Mesenteric fat pad (tissue), 1 donor: ENCODE measurements around the gene PRKG2. TPM values are rescaled to one million over a fixed set of nuclear protein-coding genes. Genes with fewer than 3 reads are reported as not detected.
"Not testable (repeated sequence)": the region's sequence is repeated elsewhere in the genome, so short reads cannot be mapped to it uniquely, and the experiment has no call there.

ENCODE experiments used
- DNase-seq: peaks from one replicate; pipeline ENCODE4 v3.0.0-alpha.2; 2020; ENCODE audit warnings: low spot score
- long read RNA-seq: library from polyadenylated mRNA; unstranded; transcript quantifications from one replicate; pipeline ENCODE4 v2.0.0, GENCODE V29; 2020
- total RNA-seq: library from RNA; stranded (reverse); fragmentation: NEBNext Ultra II Directional; extraction: Animal tissue kit (Norgen Biotek cat#: 25700); gene quantifications from one replicate; pipeline ENCODE4 v1.2.1, GENCODE V29; 2021
- donor health status: DM: yes; HTN: yes; CAD: no.

The PRKG2 gene, protein sequence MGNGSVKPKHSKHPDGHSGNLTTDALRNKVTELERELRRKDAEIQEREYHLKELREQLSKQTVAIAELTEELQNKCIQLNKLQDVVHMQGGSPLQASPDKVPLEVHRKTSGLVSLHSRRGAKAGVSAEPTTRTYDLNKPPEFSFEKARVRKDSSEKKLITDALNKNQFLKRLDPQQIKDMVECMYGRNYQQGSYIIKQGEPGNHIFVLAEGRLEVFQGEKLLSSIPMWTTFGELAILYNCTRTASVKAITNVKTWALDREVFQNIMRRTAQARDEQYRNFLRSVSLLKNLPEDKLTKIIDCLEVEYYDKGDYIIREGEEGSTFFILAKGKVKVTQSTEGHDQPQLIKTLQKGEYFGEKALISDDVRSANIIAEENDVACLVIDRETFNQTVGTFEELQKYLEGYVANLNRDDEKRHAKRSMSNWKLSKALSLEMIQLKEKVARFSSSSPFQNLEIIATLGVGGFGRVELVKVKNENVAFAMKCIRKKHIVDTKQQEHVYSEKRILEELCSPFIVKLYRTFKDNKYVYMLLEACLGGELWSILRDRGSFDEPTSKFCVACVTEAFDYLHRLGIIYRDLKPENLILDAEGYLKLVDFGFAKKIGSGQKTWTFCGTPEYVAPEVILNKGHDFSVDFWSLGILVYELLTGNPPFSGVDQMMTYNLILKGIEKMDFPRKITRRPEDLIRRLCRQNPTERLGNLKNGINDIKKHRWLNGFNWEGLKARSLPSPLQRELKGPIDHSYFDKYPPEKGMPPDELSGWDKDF
- total RNA-seq: 0.19 TPM
- long read RNA-seq: 0 reads

DNA sequence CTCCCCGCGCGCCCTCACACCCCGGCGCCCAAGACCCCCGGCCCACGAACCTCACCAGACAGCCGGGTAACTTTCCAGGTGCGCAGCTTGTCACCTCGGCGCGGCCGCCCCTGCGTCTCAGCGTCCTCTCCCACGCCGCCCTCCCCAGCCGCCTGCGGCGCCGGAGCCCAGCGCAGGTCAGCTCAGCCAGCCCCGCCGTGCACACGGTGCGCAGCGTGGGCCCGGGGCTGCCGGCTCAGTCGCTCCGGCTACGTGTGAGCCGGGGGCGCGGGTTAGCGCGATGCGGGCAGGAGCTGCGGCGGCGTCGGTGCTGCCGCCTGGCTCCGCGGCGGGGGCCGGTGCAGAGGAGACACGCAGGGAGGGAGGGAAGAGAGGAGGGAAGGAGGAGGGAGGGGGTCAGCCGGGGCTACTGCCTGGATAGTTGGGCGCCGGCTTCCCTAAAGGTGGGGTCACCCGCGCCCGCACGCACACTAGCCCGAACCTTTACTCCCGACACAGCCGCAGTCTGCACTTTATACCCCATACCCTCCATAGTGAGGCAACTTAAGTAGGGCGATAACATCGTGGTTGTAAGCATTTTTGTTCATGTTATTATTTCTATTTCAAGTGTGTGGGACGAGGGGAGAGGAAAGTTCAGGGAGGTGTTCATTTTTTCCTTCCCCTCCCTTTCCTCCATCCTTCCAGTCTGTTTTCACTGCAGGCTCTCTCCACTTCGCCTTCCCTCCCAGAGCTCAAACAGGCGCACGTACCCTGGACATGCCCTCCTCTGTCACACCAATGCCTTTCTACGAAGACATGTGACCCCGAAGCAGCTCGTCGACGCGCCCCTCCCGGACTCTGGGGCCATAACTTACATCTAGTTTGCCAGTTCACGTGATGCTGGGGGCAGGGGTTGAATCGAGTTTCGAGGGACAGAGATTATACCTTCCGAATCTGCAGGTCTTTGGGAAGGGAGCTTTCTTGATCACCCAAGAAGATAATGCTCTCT is at the start of gene PRKG2:
Gene PRKG2 (minus strand): TSS at position 342 of the 988 bp plus-strand sequence. CDS start 10,175 bp downstream, outside the sequence.
- no peak for DNase-seq

DNA sequence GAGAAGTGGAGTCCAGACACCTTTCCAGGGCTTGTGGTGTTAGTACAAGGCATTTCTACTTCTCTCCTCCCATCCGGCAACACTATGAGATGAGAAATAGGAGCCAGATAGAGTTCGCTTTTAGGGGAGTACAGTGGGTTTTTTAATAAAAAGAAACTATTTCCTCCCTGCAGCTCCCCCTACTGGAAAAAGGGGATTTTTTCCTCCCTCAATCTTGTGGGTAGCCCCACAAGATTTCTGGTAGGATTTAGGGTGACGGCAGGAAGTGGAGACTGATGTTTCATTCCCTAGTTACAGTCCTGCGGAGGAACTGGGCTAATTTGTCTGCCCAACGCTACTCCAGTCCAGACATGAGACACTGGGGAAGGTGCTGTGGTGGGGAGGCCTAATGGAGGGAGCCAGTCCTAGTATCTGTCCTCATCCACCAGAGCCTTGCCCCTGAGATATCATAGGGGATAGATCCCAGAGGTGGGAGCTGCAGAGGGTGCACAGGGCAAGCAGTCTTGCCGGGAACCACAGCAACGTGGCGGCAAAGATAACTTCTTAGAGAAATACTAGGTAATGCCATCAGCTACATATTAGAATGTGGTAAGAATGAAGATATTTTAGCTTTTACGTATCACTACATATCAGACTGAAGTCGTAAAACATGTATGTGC is 45.5 kb upstream of the PRKG2 start:
- DNase-seq: no peak

DNA sequence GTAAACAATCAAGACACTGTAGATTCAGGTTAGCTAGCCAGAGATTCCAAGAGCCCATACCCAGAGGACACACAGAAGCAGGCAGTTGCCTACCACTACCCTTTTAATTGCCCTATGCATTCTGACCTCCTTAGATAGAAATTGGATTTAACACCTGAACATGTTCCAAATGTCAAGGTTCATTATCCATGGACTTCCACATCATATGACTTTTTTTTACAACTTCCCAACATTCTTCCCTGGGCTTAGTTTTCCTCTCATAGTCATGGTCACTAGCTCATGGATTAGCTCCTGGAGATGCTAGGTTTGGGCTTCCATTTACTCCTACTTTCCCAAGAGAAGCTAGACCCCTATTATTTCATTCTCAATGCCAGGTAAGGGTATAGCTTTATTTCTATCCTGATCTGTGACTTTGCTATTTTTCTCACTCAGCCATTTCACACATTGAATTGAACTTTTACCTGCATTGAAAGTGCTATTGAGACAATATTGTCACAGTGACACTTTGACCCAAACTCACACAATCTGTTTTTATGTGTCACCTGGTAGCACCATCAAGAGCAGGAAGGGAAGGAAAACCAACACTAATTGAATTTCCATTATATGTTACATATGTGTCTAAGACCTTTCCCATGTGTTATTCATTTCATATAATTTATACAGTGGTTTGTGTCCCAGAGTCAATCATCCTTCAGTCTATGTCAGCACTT is 44.0 kb upstream of the PRKG2 start:
- DNase-seq: no peak

DNA sequence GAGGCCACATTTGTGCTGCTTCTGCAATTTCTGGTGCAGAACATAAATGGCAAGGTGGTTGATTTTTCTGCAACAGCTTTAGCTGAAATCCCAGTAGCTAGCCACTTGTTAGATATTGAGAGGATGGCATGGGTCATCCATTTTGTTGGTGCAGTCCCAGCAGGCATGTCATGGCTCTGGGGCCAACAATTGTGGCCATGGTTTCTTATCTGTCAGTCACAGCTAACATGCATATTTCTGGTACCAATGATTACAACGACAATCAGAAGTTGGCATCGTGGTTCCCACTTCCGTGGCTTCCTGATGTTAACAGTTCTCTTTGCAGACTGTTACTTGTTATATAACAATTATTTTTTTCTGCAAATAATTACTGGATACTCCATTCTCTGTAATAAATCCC is 42.8 kb upstream of the PRKG2 start:
- DNase-seq: no peak

DNA sequence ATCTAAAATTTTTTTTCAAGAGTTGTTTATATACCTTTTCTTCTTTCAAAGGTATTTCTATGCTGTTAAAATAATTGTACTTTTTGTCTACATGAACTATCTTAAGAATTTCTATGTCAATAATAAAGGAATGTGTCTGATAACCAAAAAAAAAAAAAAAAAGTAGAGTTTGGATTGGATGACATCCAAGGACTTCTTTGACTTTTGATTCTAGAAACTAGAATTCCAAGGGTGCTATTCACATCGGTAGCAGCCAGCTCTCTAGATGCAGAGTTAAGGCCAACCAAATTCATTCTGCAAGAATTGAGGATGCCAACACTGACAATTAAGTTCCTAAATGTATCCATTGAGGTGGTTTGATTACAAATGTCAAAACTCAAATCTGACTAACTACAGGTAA is 42.0 kb upstream of the PRKG2 start:
- no peak for DNase-seq

DNA sequence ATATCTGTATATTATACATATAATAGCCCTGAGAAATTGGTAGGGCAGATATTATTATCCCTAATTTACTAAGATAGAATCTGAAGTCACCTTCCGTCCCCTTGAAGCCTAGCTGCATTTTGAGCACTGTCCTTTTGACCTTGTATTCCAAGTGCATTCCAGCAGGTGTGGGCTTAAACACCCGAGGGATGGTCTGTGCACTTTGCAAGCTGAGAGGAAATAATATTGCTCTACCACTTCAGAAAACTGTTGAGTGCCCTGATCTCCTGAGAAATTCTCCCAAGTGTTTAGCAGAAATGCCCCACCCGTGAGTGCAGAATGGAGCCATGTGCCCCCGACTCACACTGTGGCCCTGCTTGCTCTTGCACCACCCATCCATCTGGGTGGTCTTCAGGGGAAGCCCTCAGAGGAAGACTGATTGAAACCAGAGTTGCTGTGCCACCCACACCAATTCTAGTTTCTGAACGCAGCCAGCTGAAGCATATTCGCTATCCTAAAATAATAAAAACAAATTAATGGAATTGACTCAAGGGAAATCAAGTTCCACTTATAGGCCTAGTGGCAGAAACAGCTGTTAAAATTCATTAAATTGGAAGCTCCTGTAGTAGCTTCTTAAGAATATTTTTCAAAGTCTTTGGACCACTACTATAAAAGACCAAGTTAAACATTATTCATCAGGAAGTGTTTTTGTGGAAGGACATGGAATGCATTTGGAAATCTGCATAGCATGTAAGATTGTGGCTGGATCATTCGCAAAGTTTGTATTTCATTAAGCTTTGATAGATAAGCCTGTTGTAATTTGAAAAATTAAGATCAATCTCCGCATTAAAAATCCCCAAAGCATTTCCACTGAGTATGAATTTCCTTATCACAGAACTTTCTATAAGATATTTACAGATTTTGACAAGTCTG is 41.3 kb upstream of the PRKG2 start:
- DNase-seq: no peak

DNA sequence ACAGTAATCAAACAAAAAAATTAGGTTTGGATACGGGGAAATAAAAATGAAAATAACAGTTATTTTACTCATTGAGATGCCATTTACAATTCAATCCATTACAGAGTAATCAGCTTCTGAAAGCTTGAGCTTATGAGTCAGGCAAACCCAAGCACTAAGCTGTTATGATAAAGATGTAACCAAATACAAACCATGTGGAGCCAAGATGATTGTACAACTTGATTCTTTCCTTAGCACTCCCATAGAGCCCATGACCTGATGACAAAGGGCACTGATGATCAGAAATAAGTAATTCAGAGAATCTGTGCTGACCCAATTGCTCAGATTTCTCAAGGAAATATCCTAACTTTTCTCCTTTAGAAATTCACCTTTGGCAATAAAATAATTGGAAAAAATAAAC is 40.5 kb upstream of the PRKG2 start:
- DNase-seq: no peak

DNA sequence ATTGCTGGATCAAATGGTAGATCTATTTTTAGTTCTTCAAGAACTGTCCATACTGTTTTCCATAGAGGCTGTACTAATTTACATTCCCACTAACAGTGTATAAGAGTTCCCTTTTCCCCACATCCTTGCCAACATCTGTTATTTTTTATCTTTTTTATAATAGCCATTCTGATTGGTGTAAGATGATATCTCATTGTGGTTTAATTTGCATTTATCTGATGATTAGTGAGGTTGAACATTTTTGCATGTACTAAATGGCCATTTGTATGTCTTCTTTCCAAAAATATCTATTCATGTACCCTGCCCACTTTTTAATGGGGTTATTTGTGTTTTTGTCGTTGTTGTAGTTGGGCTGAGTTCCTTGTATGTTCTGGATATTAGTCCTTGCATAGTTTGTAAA is 35.4 kb upstream of the PRKG2 start:
- DNase-seq: no peak

DNA sequence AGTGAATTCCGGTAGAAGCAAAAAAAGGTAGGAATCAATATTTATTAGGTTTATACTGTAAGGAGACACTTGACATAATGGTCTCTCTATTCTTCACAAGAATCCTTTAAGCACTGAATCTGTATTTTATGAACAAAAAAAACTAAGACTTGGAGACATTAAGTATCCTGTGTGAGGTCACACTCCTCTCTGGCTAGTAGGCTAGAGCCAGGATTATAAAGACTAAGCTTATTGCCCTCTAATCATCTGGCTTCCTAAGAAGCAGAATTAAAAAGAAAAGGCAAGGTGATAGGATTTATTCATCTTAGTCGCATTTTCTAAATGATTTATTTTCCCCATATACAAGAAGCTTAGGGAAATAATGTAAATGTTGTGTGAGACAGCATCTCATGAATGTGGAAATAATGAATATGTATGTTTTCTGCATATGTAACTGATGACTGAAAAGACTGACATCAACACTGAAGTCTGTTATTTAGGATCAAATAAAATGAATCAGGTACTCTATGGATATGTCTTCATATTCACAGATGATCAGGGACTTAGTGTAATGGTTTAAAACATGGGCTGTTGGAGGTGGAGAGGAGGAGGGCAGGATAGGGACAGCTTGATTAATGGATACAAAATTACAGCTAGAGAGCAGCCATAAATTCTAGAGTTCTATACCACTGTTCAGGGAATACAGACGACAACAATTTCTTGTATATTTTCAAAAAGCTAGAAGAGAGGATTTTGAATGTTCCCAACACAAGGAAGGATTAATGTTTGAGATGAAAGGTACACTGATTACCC is 30.4 kb upstream of the PRKG2 start:
- no peak for DNase-seq

DNA sequence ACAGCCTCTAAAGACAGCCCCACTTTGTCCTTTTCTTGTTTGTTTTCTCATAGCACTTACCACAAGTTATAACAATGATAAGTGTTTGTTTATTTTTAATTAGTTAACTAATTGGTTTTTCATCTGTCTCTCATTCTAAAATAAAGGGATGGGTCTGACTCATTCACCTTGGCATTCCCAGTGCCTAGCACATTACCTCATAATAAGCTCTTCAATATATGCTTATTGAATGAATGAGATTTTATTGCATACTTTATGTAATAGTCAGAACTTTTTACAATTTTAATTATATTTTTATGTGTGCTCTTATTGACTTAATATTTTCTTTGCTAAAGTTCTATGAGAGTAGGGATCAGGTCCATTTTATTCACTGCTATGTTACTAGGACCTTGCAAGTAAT is 22.8 kb upstream of the PRKG2 start:
- DNase-seq: no peak

DNA sequence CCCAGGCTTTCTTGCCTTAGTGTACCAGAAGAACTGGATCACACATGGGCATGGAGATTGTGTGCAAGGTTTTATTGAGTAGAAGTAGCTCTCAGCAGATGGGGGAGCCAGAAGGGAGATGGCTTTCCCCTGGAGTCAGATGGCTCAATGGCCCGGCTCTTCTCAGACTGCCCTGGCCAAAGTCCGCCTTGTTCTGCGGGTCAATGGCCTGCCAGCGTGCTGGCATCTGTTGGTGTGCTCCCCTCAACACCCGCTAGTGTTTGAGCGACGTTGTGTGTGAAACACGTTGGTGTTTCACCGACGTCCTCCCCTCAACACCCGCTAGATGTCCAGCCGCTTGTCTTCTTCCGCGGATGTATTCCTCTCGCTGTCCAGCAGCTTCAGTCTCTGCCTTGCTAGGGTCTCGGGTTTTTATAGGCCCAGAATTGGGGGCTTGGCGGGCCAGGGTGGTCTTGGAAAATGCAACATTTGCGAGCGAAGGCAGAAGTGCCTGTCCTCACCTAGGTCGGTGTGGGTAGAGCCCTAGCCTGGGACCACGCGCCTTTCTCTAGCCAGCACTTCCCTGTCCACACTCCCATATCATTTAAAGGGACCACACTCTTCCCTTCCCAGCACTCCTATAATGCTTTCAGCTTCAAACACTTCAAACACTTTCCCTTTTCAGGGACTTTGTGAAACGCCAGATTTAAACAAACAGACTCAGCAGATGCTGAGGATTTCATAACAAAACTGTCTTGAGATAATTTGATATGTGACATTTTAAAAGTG is 21.1 kb upstream of the PRKG2 start:
- no peak for DNase-seq

DNA sequence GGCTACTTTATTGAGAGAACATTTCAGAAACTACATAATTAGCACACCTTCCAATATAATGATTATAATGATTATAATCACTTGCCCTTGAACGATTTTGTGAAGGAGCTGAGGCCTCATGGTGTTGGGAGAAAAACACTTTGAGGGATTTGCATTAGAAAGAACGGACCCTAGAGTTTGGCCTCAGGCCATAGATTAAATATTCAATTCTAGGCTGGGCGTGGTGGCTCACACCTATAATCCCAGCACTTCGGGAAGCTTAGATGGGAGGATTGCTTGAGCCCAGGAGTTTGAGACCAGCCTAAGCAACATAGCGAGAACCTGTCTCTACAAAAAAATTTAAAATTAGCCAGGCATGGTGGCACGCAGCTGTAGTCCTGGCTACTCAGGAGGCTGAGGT is 12.9 kb upstream of the PRKG2 start:
- no peak for DNase-seq

DNA sequence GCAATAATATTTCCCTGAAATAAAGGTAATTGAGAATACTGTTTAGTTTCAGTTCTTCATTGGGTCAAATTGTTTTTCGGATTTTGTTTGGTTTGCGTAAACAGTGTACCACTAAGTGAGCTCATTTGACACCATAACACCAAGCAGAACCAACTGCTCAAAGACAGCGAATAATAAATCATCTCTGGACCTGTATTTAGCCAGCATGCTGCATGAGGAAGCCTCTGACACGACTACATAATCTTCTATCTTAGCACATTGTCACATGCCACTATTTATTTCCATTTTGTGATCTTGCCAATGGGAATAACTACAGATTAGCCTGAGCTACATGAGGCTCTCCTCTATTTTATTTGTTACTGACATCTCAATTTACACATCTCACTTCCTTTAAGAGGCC is 12.1 kb upstream of the PRKG2 start:
- no peak for DNase-seq

DNA sequence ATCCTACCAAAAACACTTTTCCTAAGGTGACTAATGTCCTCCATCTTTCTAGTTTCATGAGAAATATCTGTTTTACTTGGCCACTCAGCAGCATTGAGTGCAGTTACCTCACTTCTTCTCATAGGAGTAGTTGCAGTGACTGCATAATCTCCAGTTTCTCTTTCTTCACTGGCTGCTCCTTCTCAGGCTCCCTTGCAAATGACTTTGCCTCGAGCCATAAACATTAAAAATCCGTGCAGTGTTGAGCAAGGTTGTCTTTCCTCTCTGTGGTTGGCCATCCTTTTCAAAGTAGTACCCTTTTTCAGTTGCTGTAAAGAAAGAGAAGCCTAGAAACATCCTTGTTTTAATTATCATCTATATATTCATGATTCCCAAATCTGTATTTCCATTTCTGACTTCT is 10.2 kb upstream of the PRKG2 start:
- DNase-seq: no peak

DNA sequence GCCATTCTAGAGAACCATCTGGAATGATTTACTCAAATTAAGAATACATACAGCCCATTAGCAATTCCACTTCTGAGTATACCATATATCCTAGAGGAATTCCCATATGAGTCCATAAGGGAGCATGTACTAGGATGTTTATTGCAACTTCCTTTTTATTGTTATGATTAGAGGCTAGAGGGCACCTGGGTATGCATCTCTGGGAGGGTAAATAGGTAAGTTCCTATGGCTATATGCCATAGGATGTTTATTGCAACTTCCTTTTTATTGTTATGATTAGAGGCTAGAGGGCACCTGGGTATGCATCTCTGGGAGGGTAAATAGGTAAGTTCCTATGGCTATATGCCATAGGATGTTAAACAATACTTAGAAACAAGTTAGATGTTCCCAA is 7.1 kb upstream of the PRKG2 start:
- DNase-seq: not testable (repeated sequence)

DNA sequence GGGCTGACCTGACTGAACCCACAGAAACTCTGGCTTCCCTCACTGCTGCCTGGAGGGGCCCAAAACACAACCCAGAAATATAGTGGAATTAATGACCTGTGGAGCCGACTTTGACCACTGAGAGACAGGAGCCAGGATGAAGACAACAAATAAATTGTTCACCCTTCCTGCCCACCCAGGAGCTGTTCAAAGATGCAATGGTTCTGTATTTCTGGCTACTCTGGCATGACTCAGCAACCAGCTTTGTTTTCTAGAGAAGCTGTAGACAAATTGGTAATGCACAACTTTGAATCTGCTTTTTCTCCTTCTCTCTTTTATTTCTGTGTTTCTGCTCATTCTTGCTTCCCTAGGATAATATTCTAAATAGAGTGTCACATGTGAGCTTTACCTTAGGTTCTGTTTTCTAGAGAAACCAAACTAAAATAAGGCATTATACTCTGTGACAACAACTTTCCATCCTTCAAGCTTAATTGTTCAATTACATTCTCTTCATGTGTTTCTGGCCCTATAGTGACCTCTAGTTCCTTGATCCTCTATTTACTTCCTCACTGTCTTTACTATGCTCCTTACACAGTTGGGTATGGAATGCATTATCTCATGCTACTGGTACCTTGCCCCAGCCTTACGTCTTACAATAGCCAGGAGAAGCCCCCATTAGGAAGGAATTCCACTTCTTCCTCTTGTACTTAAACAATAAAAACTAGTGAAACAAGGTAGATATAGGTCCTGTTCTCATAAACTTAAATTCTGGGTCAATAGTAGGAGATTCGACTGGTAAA is 6.5 kb upstream of the PRKG2 start:
- no peak for DNase-seq

DNA sequence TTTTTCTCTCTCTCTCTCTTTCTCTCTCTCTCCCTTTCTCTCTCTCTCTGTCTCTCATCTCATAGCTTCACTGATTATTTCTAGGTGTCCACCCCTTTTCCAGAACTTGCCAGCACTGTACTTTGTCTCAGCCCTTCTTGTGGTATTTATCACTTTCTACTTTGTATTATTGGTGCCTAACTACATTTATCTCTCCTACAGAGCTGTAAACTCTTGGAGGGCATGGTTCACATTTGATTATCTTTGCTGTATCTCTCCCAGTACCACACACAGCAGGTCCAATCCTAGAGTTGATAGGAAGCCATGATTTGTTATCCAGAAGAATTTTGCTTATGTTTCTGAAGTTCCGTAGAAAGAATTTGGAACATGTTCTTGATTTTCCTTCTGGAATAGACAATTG is 5.2 kb upstream of the PRKG2 start:
- no peak for DNase-seq
